Gastrocnemius medialis (tissue), 4 donors: Measurements from ENCODE around the gene PI4KA. TPM values are rescaled to one million over a fixed set of nuclear protein-coding genes. Genes with fewer than 3 reads are reported as not detected.

Experiments used
- ATAC-seq, 2 donors: fragments of 150-250 bp; one replicate each; pipeline ENCODE4 v1.9.1; 2016
- DNase-seq, 2 donors: peaks; one replicate each; pipeline ENCODE4 v3.0.0-alpha.2; 2019
- H3K27ac ChIP-seq, 4 donors: fragments of 200-600 bp; sonication (generic); 1 replicate in 1 of 4; 2 replicates in 3 of 4; pipeline ENCODE4 v1.5.1; 2016 to 2018; ENCODE audit warnings: mild to moderate bottlenecking in 2 of 4, moderate library complexity in 1 of 4
- H3K27me3 ChIP-seq, 3 donors: fragments of 200-600 bp; sonication (generic) in 2 of 3; 1 replicate in 1 of 3; 2 replicates in 2 of 3; pipeline versions ENCODE4 v1.5.1 to v1.6.0; 2016 to 2019; ENCODE audit warnings: mild to moderate bottlenecking in 1 of 3, moderate library complexity in 1 of 3
- H3K36me3 ChIP-seq, 2 donors: fragments of 200-600 bp; sonication (generic) in 1 of 2; one replicate each; pipeline ENCODE4 v1.5.1; 2017 to 2018
- H3K4me1 ChIP-seq, 2 donors: fragments of 200-600 bp; sonication (generic) in 1 of 2; one replicate each; pipeline ENCODE4 v1.5.1; 2016 to 2017; ENCODE audit warnings: mild to moderate bottlenecking in 2 of 2
- H3K4me3 ChIP-seq, 4 donors: fragments of 200-600 bp; sonication (generic) in 3 of 4; 1 replicate in 1 of 4; 2 replicates in 3 of 4; pipeline ENCODE4 v1.5.1; 2016 to 2019; ENCODE audit warnings: mild to moderate bottlenecking in 2 of 4
- H3K9me3 ChIP-seq, 3 donors: fragments of 200-600 bp; sonication (generic) in 2 of 3; 1 replicate in 1 of 3; 2 replicates in 2 of 3; pipeline ENCODE4 v1.5.1; 2016 to 2019
- POLR2A ChIP-seq, 2 donors: fragments of 450-650 bp; IDR thresholded peaks; one replicate each; pipeline ENCODE4 v1.6.1; 2017; ENCODE audit warnings: antibody characterized with exemption in 2 of 2, mild to moderate bottlenecking in 2 of 2, moderate library complexity in 2 of 2
- in situ Hi-C, 4 donors: fragments of 200-750 bp; cut with MboI; loops; one replicate each; pipeline versions ENCODE4 v1.15.0 to v1.8.0; 2017; ENCODE audit warnings: low sequenced_read_pairs in 4 of 4
- intact Hi-C: fragments of 100-400 bp; cut with DNase I; formaldehyde crosslinking; loops from one replicate; pipeline ENCODE4 v1.15.1; 2023; ENCODE audit warnings: low total_unique reads
- total RNA-seq, 4 donors: library from RNA; depleted of rRNA; stranded (reverse); fragments of >200 nt; gene quantifications; one replicate each; pipeline versions ENCODE4 v1.1.0 to v1.2.3, GENCODE V29; 2016
- TF ChIP-seq, protein P1 (sequence below), 5 experiments: fragments of 450-650 bp in 3 of 5; fragments of 200-600 bp in 2 of 5; sonication (generic) in 2 of 5; IDR thresholded peaks in 4 of 5; conservative IDR thresholded peaks in 1 of 5; 1 replicate in 4 of 5; 2 replicates in 1 of 5; pipeline ENCODE4 v1.5.1; 2016 to 2019; ENCODE audit warnings: antibody characterized with exemption in 5 of 5, mild to moderate bottlenecking in 3 of 5, moderate library complexity in 3 of 5

Gene PI4KA
- total RNA-seq, 4 donors from 2014 or later, result 40.1 to 59.7 (median 45.4) TPM

DNA sequence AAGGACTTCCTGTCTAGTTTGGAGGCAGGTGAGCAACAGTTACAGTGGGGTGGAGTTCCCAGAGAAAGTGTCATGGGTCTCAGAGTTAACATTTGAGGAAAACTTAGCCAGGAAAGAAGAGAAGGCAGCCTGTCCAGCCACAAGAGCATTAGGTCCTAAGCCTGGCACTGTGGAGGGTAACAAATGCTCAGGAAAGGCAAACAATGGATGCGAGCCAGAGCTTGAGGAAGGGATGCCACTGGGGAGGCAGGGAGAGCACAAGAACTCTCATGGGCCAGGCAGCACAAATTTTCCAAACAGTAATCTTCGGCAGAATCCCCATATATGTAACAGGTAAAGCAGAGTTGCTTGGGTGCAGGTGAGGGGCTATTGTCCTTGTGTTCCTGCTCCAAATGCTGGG is 92.7 kb downstream of the PI4KA start:
- Histone ChIP-seq H3K27ac (no peak overlapping the region), H3K4me3 (no peak overlapping the region), H3K27me3 (no peaks in the 10 kb centered on the region), H3K9me3 (no peaks in the 10 kb centered on the region), H3K36me3 (peaks cover 7 to 38% of the 10 kb centered on the region in 2 donors), H3K4me1 (no peaks in the 10 kb centered on the region)
- ATAC-seq (no peak), DNase-seq (no peak)
- in situ Hi-C loops (no loop called here), intact Hi-C loops (no loop called here)
- TF ChIP-seq, protein P1, sequence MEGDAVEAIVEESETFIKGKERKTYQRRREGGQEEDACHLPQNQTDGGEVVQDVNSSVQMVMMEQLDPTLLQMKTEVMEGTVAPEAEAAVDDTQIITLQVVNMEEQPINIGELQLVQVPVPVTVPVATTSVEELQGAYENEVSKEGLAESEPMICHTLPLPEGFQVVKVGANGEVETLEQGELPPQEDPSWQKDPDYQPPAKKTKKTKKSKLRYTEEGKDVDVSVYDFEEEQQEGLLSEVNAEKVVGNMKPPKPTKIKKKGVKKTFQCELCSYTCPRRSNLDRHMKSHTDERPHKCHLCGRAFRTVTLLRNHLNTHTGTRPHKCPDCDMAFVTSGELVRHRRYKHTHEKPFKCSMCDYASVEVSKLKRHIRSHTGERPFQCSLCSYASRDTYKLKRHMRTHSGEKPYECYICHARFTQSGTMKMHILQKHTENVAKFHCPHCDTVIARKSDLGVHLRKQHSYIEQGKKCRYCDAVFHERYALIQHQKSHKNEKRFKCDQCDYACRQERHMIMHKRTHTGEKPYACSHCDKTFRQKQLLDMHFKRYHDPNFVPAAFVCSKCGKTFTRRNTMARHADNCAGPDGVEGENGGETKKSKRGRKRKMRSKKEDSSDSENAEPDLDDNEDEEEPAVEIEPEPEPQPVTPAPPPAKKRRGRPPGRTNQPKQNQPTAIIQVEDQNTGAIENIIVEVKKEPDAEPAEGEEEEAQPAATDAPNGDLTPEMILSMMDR (IDR thresholded peaks at IDR 0.05 in 4 of 5, conservative IDR thresholded peaks at IDR 0.05 in 1 of 5), result no peak
- TF ChIP-seq POLR2A (IDR thresholded peaks at IDR 0.05), result no peak

DNA sequence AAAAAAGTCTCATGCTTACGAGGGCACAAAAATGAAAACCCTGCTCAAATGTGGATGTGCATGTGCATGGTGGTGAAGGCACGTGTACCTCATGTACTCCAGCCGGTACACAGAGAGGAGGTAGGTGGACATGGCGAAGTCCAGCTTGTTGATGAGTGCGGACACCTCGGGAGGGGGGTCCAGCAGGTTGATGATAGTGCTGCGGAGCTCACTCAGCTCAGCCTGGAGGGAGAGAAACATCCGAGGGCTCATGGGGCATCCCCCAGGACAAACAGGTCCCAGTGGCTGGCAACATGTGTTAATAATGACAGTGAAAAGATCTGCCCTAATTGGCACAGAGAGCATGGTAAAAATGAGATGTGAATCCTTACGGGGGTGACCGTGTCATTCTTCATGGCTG is 93.9 kb downstream of the PI4KA start:
- no peak for ATAC-seq
- H3K36me3 ChIP-seq, result peaks cover 7 to 42% of the 10 kb centered on the region in 2 donors

DNA sequence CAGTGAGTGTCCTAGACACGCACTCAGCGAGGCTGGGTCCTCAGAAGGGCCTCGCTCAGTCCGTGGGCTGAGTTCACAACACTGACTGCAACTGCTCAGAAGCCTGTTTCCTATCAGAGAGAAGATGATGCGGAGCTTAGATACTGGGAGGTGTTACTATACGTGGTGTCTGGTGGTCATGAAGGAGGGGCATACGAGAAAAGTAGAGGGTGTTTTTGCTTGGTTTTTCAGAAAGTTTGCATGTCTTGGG is 94.2 kb downstream of the PI4KA start:
- H3K27me3 ChIP-seq, result no peaks in the 10 kb centered on the region
- in situ Hi-C loops, result no loop called here
- H3K27ac ChIP-seq, result no peak overlapping the region
- intact Hi-C loops, result no loop called here
- TF ChIP-seq, protein P1 (IDR thresholded peaks at IDR 0.05 in 4 of 5, conservative IDR thresholded peaks at IDR 0.05 in 1 of 5), result no peak
- TF ChIP-seq POLR2A (IDR thresholded peaks at IDR 0.05), result no peak
- peaks cover 7 to 42% of the 10 kb centered on the region in 2 donors for H3K36me3 ChIP-seq
- no peak overlapping the region for H3K4me3 ChIP-seq
- H3K4me1 ChIP-seq, result no peaks in the 10 kb centered on the region
- no peak for DNase-seq
- no peaks in the 10 kb centered on the region for H3K9me3 ChIP-seq
- ATAC-seq, result no peak

More for the DNA sequence above, 93.9 kb downstream of the PI4KA start:
- TF ChIP-seq, protein P1 (IDR thresholded peaks at IDR 0.05 in 4 of 5, conservative IDR thresholded peaks at IDR 0.05 in 1 of 5), result no peak
- no peak for TF ChIP-seq POLR2A (IDR thresholded peaks at IDR 0.05)
- Histone ChIP-seq H3K27me3 (no peaks in the 10 kb centered on the region), H3K27ac (no peak overlapping the region), H3K9me3 (no peaks in the 10 kb centered on the region), H3K4me1 (no peaks in the 10 kb centered on the region), H3K4me3 (no peak overlapping the region)
- in situ Hi-C loops, result no loop called here
- intact Hi-C loops, result no loop called here
- no peak for DNase-seq

DNA sequence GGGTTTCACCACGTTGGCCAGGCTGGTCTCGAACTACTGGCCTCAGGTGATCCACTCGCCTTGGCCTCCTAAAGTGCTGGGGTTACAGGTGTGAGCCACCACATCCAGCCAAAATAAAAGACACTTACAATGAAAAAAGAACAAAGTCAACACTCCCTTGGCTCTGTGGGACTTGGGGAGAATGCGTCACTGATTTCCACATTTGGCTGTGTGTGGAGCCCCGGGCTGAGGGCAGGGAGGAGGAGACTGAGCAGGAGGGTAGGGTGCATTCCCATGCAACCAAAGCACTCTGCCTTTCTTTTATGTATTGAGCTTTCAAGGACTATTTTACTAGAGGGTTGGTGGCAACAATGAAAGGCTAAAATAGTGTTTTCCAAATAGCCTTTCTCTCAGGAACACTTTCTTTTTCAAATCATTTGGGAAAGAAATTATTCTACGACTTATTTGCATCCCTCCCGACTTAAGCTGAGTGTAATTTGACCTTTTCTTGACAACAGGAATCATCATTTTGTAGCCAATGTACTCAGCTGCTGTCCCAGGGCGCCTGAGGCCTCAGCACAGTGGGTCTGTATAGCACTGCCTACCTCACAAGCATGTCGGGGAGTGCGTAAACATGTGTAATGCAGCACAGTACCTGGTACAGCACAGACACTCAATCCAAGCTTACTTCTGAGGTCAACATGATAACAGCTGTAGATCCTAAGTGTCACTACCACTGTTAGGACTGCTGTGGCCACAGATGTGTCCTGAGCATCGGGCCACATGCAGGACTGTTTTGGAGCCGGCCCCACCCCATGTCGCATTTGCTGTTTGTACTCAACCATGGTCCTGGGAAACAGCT is 94.8 kb downstream of the PI4KA start:
- intact Hi-C loops, result no loop called here
- in situ Hi-C loops, result no loop called here
- DNase-seq (peak in 1 of 2 donors; percentile 27), ATAC-seq (peak in 1 of 2 donors; percentile 47)
- Histone ChIP-seq H3K4me1 (no peaks in the 10 kb centered on the region), H3K4me3 (no peak overlapping the region), H3K36me3 (peaks cover 7 to 45% of the 10 kb centered on the region in 2 donors), H3K9me3 (no peaks in the 10 kb centered on the region), H3K27ac (no peak overlapping the region), H3K27me3 (no peaks in the 10 kb centered on the region)
- TF ChIP-seq POLR2A (IDR thresholded peaks at IDR 0.05), result no peak
- TF ChIP-seq, protein P1 (IDR thresholded peaks at IDR 0.05 in 4 of 5, conservative IDR thresholded peaks at IDR 0.05 in 1 of 5), result no peak
